ENCODE measurements around the gene TMEM131L.
"Not testable (repeated sequence)": the region's sequence is repeated elsewhere in the genome, so short reads cannot be mapped to it uniquely, and the experiment has no call there.

TMEM131L gene

GRCh38 chr4:153571006-153571545 is 104.9 kb downstream of the TMEM131L start:
- no peak for DNase-seq (ENCODE audit: low read depth in 3 of 3)

GRCh38 chr4:153572609-153573008 is 106.4 kb downstream of the TMEM131L start:
- DNase-seq (ENCODE audit: low read depth in 3 of 3): no peak

- DNase-seq (ENCODE audit: low read depth in 3 of 3): no peak
These were observed 107.1 kb downstream of the TMEM131L start for GRCh38 chr4:153573221-153573620.

GRCh38 chr4:153573881-153574802 is 108.0 kb downstream of the TMEM131L start:
- peak in 2 of 3 experiments; percentile 46 to 49 for DNase-seq (ENCODE audit: low read depth in 3 of 3)

- no peak for DNase-seq (ENCODE audit: low read depth in 3 of 3)
These were observed 110.2 kb downstream of the TMEM131L start for GRCh38 chr4:153576443-153576774.

- no peak for DNase-seq (ENCODE audit: low read depth in 3 of 3)
These were observed 110.9 kb downstream of the TMEM131L start for GRCh38 chr4:153577053-153577452.

- DNase-seq (ENCODE audit: low read depth in 3 of 3): no peak
These were observed 113.2 kb downstream of the TMEM131L start for GRCh38 chr4:153579410-153579809.

- no peak for DNase-seq (ENCODE audit: low read depth in 3 of 3)
These were observed 113.7 kb downstream of the TMEM131L start for GRCh38 chr4:153579872-153580271.

GRCh38 chr4:153582954-153583702 is 117.0 kb downstream of the TMEM131L start:
- DNase-seq (ENCODE audit: low read depth in 3 of 3): no peak

- no peak for DNase-seq (ENCODE audit: low read depth in 3 of 3)
These were observed 118.9 kb downstream of the TMEM131L start for GRCh38 chr4:153585026-153585425.

GRCh38 chr4:153589703-153590595 is 123.8 kb downstream of the TMEM131L start:
- no peak for DNase-seq (ENCODE audit: low read depth in 3 of 3)

GRCh38 chr4:153591441-153591840 is 125.3 kb downstream of the TMEM131L start:
- DNase-seq (ENCODE audit: low read depth in 3 of 3): no peak

GRCh38 chr4:153592064-153592463 is 125.9 kb downstream of the TMEM131L start:
- no peak for DNase-seq (ENCODE audit: low read depth in 3 of 3)

- DNase-seq (ENCODE audit: low read depth in 3 of 3): no peak
These were observed 127.0 kb downstream of the TMEM131L start for GRCh38 chr4:153593161-153593560.

- DNase-seq (ENCODE audit: low read depth in 3 of 3): no peak
These were observed 128.1 kb downstream of the TMEM131L start for GRCh38 chr4:153594210-153594609.

GRCh38 chr4:153595894-153596601 is 129.9 kb downstream of the TMEM131L start:
- DNase-seq (ENCODE audit: low read depth in 3 of 3): no peak

GRCh38 chr4:153602758-153603157 is 136.6 kb downstream of the TMEM131L start:
- no peak for DNase-seq (ENCODE audit: low read depth in 3 of 3)

- no peak for DNase-seq (ENCODE audit: low read depth in 3 of 3)
These were observed 137.1 kb downstream of the TMEM131L start for GRCh38 chr4:153603258-153603657.

GRCh38 chr4:153603835-153604234 is 137.7 kb downstream of the TMEM131L start:
- no peak for DNase-seq (ENCODE audit: low read depth in 3 of 3)

- DNase-seq (ENCODE audit: low read depth in 3 of 3): not testable (repeated sequence)
These were observed 142.9 kb downstream of the TMEM131L start for GRCh38 chr4:153609070-153609469.
